Panc1 (cell line): ENCODE measurements around the gene P2RY11. TPM values are rescaled to one million over a fixed set of nuclear protein-coding genes. Genes with fewer than 3 reads are reported as not detected.

Source experiments
- ATAC-seq: fragments of 200-7000 bp; cut with Tn5 transposase; 2 replicates; pipeline ENCODE4 v1.9.1; 2020; ENCODE audit warnings: mild to moderate bottlenecking, moderate library complexity
- BruUV-seq: library from RNA; stranded (reverse); fragments of 400-500 nt; replicated peaks from 2 replicates; lab custom pipeline; 2021; lab: Mats Ljungman, UMichigan
- CTCF ChIA-PET: fragments of 300-600 bp; sonication (Branson Sonifier 250); formaldehyde crosslinking; loops from one replicate; lab custom pipeline; 2022; ENCODE audit warnings: antibody characterized with exemption; lab: Charles Lee
- POLR2A ChIA-PET: fragments of 300-600 bp; sonication (Branson Sonifier 250); formaldehyde crosslinking; loops from one replicate; lab custom pipeline; 2022; ENCODE audit warnings: antibody characterized with exemption; lab: Charles Lee
- DNase-seq: peaks from one replicate; pipeline ENCODE4 v3.0.0-alpha.2; 2010; ENCODE audit warnings: low read depth, low spot score
- H3K27ac ChIP-seq: 2 replicates; pipeline ENCODE4 v1.5.1; 2011; ENCODE audit warnings: mild to moderate bottlenecking, low read length, inconsistent platforms
- H3K27me3 ChIP-seq: fragments of 200-500 bp; sonication (Bioruptor generic); 2 replicates; pipeline ENCODE4 v1.6.0; 2014; ENCODE audit warnings: low read length, inconsistent platforms; ENCODE audit not compliant: control insufficient read depth, insufficient read depth
- H3K36me3 ChIP-seq: fragments of 200-500 bp; sonication (Bioruptor generic); 2 replicates; pipeline ENCODE4 v1.5.1; 2014; ENCODE audit warnings: inconsistent platforms, mild to moderate bottlenecking, low read length, moderate library complexity; ENCODE audit not compliant: control insufficient read depth, insufficient read depth
- H3K4me1 ChIP-seq: 2 replicates; pipeline ENCODE4 v1.5.1; 2011; ENCODE audit warnings: inconsistent platforms, mild to moderate bottlenecking, low read length, moderate library complexity; ENCODE audit not compliant: control insufficient read depth, insufficient read depth
- H3K4me3 ChIP-seq, 2 experiments: 2 replicates each; pipeline ENCODE4 v1.5.1; 2011 to 2012; ENCODE audit warnings: low read depth in 2 of 2, low read length in 2 of 2, mild to moderate bottlenecking in 2 of 2, inconsistent platforms in 1 of 2, moderate library complexity in 1 of 2
- H3K9me3 ChIP-seq: fragments of 200-500 bp; sonication (Bioruptor generic); 2 replicates; pipeline ENCODE4 v1.5.1; 2014; ENCODE audit warnings: low read depth, mild to moderate bottlenecking, inconsistent platforms, low read length, moderate library complexity; ENCODE audit not compliant: control insufficient read depth, insufficient read depth
- CTCF ChIP-seq: fragments of 450-650 bp; IDR thresholded peaks from 2 replicates; pipeline ENCODE4 v1.5.1; 2017; ENCODE audit warnings: mild to moderate bottlenecking
- POLR2AphosphoS5 ChIP-seq: IDR thresholded peaks from 2 replicates; pipeline ENCODE4 v1.6.1; 2012; ENCODE audit warnings: mild to moderate bottlenecking, low read depth, low read length, moderate library complexity
- REST ChIP-seq, 2 experiments: IDR thresholded peaks; 2 replicates each; pipeline ENCODE4 v1.6.1; 2011 to 2012; ENCODE audit warnings: low read depth in 2 of 2, control low read depth in 1 of 2, low read length in 1 of 2, mild to moderate bottlenecking in 1 of 2, moderate library complexity in 1 of 2; ENCODE audit not compliant: insufficient read depth in 1 of 2
- SIN3A ChIP-seq: IDR thresholded peaks from 2 replicates; pipeline ENCODE4 v1.6.1; 2012; ENCODE audit warnings: low read depth, mild to moderate bottlenecking, low read length, moderate library complexity, borderline replicate concordance; ENCODE audit not compliant: insufficient read depth
- TCF7L2 ChIP-seq: IDR thresholded peaks from 2 replicates; pipeline ENCODE4 v1.6.1; 2011; ENCODE audit warnings: mild to moderate bottlenecking, low read depth, low read length, inconsistent platforms
- in situ Hi-C: cut with HindIII; loops from 2 replicates; pipeline ENCODE4 v1.10.0; 2016; ENCODE audit warnings: low sequenced_read_pairs, low pct_unique_long_range_greater_than_20kb
- intact Hi-C: fragments of 100-400 bp; cut with micrococcal nuclease; formaldehyde crosslinking; loops from one replicate; pipeline ENCODE4 v1.10.0; 2022; ENCODE audit not compliant: unreplicated experiment
- total RNA-seq: library from RNA; stranded (reverse); gene quantifications from one replicate; pipeline ENCODE4 v1.2.1, GENCODE V29; 2021; ENCODE audit not compliant: unreplicated experiment

P2RY11 gene
- total RNA-seq, 1 experiment from 2014 or later, result 12.5 TPM

- H3K27ac ChIP-seq, result no peak overlapping the region
- no TSS peak for BruUV-seq
- TF ChIP-seq REST (IDR thresholded peaks at IDR 0.05; ENCODE audit: insufficient read depth in 1 of 2, low read depth in 2 of 2, low read length in 1 of 2) (no peak), POLR2AphosphoS5 (no peak), SIN3A (no peak), TCF7L2 (no peak), CTCF (no peak)
- ChIA-PET CTCF (no interaction called here), POLR2A (no interaction called here)
- no peak for ATAC-seq
- intact Hi-C loops (no loop called here), in situ Hi-C loops (no loop called here)
- no peaks in the 10 kb centered on the region for H3K4me1 ChIP-seq
- no peaks in the 10 kb centered on the region for H3K9me3 ChIP-seq
- peaks cover 9% of the 10 kb centered on the region for H3K36me3 ChIP-seq
- no peak for DNase-seq
- no peak overlapping the region for H3K4me3 ChIP-seq
- no peaks in the 10 kb centered on the region for H3K27me3 ChIP-seq
Observed at GRCh38 chr19:10104130-10104513, 7.4 kb upstream of the P2RY11 start.

- POLR2A ChIA-PET, result no interaction called here
- TF ChIP-seq SIN3A (no peak), TCF7L2 (no peak), CTCF (no peak), REST (IDR thresholded peaks at IDR 0.05; ENCODE audit: insufficient read depth in 1 of 2, low read depth in 2 of 2, low read length in 1 of 2) (no peak), POLR2AphosphoS5 (no peak)
- H3K9me3 ChIP-seq, result no peaks in the 10 kb centered on the region
- BruUV-seq, result no TSS peak
- H3K4me3 ChIP-seq, result no peak overlapping the region
- intact Hi-C loops, result no loop called here
- H3K27ac ChIP-seq, result no peak overlapping the region
- DNase-seq (no peak), ATAC-seq (no peak)
- peaks cover 14% of the 10 kb centered on the region for H3K36me3 ChIP-seq
- in situ Hi-C loops, result no loop called here
- H3K4me1 ChIP-seq, result no peaks in the 10 kb centered on the region
- CTCF ChIA-PET, result no interaction called here
- H3K27me3 ChIP-seq, result no peaks in the 10 kb centered on the region
Observed at GRCh38 chr19:10104665-10105508, 6.6 kb upstream of the P2RY11 start.
